ACHN (cell line): ENCODE data around the gene PDE6A.

Experiments used
- DNase-seq: peaks from one replicate; pipeline ENCODE4 v3.0.0-alpha.2; 2015
- in situ Hi-C: cut with HindIII; loops from 2 replicates; pipeline ENCODE4 v1.10.0; 2017; ENCODE audit warnings: low sequenced_read_pairs, low pct_ligation_motif_present, low pct_unique_long_range_greater_than_20kb

Gene PDE6A

DNA sequence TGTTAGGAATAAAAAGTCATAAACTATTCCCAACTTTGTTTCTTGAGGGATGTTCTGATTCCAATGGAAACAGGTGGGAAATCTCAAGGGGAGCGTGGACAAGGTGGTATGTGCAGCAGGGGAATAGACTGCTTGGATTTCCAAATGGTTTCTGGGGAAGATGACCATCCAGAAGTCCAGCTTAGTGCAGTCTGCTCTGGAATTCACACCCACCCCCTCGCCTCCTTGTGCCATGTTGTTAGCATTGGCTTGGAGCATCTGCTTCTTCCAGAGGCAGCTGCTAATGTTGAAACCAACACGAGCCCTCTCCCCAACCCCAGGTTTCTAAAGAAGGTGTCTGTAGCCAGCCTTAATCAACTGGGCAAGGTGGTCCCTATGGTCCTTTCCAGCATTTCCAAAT is 90.9 kb downstream of the PDE6A start:
- in situ Hi-C loops, result no loop called here
- DNase-seq, result no peak

DNA sequence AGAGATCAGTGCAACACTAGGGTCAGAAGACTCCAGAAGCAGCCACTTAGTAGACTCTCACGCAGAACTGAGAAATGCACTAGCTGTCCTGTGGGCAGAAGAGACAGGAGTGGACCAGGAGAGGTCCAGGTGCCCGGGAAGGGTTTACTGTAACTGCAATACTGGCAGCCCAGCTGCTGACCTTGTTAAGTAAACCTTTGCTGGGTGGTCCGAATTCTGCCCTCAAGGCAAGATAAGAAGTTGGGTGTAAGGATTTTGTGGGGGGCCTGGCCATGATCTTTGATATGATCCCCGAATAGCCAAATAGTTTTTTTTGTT is 91.3 kb downstream of the PDE6A start:
- no peak for DNase-seq
- in situ Hi-C loops, result no loop called here

DNA sequence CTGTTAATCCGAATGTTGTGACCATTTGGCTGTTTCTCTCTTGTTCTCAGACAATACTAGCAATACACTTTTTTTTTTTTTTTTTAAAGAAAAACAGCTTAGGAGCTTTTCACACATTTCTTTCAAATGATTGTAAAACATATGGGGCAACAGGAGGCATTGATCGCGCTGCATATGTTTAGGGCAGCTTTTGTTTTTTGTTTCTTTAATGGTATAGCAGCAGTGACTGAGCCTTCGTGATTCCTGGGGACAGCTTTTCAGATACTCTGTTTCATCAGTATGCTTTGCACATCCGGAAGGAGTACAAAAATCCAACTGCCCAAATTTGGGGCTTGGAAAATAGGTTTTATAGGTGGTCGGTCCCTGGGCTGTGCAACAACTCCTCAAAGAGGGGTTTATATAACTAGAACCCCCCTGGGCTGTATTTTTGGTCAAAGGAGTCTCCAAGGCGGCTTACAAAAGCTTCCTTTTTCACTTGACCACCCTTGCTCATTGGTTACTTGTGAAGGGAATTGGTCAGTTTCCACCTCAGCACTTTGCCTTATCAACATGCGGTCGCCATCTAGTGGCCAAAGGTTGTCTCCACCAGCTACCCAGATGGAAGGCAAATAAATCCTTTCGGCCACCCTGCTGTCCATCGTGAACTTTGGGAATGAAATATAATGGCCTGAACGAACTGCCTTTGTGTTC is 91.8 kb downstream of the PDE6A start:
- in situ Hi-C loops, result no loop called here
- DNase-seq, result peak; percentile 61

DNA sequence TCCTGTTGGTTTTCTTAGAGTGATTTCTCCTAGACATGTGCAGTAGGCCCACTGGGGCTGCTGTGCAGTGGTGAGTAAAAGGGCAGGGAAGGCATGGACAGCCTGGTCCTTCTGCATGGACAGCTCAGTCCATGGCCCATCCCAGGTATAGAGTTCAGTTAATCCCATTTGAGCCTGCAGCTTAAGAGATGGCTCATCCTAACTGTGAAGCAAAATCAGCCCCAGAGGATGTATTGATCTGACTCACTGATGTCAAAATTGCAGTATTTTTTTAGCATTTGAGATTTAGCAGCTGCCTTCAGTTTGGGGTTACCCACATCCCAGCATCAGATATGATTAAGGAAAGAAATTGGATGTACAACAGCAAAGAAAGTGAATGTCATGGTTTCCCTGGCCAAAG is 93.4 kb downstream of the PDE6A start:
- in situ Hi-C loops, result no loop called here

DNA sequence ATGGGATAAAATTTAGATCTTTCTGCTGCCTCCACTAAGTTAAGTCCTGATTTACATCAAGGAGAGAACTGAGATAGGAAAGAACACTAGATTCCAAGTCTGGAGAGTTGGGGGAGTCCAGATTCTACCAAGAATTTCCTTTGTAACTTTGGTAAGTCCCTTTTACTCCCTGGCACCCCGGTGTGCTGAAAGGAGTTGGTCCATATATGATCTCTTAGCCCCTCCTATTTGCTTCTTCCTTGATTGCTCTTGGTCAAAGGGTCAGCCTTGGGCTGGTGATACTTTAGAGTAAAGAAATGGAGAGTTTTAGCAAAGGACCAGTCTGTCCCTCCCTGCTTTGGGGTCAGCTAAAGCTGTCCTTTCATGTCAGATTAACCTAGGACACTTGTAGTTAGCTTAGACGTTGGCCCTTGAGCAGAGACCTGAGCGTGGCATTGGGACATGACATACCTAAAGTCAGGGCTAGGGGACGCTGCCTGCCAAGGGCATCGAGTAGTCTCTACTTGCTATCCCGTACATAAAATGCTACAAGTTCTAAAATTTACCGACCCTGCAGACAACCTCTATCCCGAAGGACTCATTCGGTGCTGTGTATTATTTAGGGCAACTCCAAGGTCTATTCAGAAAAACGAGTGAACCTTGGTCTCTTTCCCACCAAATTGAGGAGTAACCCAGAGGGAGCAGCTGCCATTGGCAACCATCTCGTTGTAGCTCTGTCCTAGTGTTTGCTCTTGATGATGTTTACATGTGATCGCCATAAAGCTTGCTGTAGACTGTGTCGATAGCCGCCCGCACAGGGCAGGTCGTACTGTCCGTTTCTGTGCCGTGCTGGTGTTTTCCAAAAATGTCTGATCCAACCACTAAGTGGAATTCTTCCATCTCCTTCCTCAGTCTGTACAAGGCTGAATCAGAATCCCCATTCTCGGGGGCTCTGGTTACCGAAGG is 94.4 kb downstream of the PDE6A start:
- no peak for DNase-seq
- in situ Hi-C loops, result loop anchor here (25.0 kb wide), 2 partner anchors 137 to 213 kb away; no protein-coding TSS in a partner anchor

More for the DNA sequence above, 93.4 kb downstream of the PDE6A start:
- DNase-seq, result no peak

DNA sequence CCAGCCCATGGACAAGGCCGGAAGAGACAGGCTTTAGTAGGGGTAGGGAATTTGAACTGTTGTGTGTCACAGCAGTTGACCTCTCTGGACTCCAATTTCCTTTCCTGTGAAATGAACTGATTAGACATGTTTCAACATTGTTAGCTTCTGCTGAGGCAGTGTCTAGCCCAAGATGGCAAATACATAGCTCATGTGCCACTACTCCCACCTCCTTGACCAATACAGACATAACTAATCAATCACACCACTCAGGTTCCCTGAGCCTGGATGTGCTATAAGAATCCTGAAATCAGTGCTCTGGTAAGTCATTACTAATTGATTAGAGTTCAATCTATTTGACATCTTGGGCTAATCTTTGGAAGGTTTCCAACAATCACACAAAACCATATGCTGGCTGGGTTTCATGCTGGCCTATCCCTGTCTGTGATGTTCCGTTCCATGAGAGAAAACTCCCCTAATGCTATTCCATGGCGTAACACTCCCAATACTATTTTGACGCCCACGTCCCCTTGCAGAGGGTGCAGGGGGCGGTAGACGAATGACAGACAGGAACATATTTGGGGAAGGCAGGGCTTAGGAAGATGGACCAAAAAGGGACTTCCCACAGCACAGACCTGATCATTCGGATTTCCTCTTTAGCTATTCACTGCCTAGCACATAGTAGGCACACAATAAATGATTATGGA is 95.2 kb downstream of the PDE6A start:
- no peak for DNase-seq
- in situ Hi-C loops, result loop anchor here (25.0 kb wide), 2 partner anchors 138 to 212 kb away; no protein-coding TSS in a partner anchor

DNA sequence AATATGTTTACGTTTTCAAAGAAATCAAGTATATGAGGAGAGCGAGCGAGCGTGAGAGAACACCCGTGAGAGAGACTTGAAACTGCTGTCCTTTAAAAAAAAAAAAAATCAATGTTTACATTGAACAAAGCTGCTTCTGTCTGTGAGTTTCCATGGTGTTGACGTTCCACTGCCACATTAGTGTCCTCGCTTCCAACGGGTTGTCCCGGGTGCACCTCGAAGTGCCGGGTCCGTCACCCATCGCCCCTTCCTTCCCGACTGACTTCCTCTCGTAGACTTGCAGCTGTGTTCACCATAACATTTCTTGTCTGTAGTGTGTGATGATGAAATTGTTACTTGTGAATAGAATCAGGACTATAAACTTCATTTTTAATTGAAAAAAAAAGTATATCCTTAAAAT is 97.0 kb downstream of the PDE6A start:
- in situ Hi-C loops, result loop anchor here (25.0 kb wide), 2 partner anchors 140 to 210 kb away; no protein-coding TSS in a partner anchor
- DNase-seq, result no peak

DNA sequence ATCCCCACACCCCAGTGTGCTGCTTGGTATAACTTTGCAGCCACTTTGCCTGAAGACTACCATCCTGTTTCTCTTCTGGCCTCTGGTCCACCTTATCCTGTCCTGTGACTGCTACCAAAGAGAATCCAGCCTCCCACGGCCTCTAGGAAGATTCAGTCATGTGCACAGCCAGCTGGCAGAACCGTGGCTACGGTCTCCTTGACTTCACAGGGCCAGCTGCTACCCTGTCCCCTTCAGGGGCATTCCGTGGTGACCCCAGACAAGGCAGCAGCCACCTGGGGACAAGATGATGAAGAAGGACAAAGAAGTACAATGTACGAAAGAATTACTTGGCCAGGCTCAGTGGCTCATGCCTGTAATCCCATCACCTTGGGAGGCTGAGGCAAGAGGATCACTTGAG is 98.6 kb downstream of the PDE6A start:
- in situ Hi-C loops, result loop anchor here (25.0 kb wide), 2 partner anchors 141 to 209 kb away; no protein-coding TSS in a partner anchor
- no peak for DNase-seq

DNA sequence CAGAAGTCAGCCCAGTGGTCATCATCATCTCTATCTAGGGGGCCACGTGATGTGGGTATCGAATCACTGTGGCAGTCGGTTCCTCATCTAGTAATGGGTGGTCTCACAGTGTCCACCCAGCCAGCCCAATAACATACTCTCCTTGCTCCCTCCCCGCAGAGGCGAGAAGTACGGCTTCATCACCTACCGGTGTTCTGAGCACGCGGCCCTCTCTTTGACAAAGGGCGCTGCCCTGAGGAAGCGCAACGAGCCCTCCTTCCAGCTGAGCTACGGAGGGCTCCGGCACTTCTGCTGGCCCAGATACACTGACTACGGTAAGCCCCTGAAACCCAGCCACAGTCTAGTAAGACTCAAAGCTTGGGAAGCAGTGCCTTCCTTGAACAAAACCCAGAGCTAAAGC is 99.0 kb downstream of the PDE6A start:
- in situ Hi-C loops, result loop anchor here (25.0 kb wide), 2 partner anchors 142 to 208 kb away; no protein-coding TSS in a partner anchor
- no peak for DNase-seq

DNA sequence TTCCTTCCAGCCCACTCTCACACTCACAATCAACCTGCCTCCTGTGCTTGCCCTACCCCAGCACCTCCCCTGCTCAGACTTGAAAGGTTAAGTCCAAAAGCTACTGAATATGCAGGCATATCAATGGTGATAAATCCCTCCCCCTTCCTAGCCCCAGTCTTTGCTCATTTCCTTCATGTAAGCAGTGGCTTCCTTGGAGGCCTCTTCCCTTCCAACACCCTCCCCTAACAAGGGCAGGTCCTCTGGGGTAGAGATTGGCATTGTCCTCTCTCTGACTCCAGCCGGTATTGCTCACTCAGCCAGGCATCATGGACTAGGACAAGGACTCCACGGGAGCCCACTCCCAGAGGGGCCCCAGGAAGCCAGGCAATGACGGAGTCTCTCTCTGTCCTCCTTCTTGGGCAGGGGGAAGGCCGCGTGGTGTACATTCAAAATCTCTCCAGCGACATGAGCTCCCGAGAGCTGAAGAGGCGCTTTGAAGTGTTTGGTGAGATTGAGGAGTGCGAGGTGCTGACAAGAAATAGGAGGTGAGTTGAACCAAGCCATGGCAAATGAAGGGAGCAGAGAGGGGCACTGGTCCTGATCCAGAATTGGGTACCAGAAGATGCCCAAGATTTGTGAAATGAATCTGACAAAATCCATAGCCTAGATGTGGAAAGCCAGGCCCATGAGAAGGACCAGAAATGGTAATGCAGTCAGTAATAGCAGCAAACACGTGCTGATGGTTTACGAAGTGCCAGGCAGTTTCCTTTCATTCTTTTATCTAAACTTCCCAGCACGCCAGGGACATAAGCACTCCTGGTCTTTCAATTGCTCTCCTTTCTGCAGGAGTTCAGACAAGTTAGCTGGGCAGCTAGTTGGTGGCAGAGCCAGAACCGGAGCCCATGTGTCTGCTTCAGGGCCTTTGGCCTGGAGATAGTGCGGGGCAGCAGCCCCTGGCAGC is 102.5 kb downstream of the PDE6A start:
- DNase-seq, result no peak
- in situ Hi-C loops, result loop anchor here (25.0 kb wide), 2 partner anchors 145 to 205 kb away; no protein-coding TSS in a partner anchor

DNA sequence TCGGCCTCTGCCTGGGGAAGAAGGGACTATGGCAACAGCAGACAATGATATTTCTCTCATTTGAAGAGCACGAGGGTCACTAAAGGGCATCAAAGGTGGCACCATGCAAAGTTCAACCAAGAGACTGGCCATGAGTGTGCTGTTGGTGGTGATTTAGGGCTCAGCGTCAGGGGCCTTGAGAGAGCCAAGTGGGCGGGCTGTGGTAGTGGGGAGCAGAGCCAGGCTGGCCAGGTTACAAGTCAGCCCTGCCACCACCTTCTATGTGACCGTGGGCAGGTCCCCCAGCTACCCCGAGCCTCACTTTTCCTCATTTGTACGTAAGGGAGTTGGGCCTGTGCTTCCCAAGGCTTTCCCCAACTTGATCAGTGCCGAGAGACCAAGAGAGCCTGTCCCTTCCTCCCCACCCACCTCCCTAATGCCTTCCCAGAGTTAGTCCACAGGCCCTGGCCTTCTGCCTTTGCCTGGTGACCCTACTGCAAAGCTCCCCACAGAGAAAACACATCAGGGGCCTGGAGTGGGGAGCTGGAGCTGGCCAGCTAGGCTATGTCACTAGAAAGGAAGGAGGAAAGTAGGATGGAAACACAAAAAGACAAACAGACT is 104.3 kb downstream of the PDE6A start:
- in situ Hi-C loops, result loop anchor here (25.0 kb wide), 2 partner anchors 147 to 203 kb away; no protein-coding TSS in a partner anchor
- DNase-seq, result no peak

DNA sequence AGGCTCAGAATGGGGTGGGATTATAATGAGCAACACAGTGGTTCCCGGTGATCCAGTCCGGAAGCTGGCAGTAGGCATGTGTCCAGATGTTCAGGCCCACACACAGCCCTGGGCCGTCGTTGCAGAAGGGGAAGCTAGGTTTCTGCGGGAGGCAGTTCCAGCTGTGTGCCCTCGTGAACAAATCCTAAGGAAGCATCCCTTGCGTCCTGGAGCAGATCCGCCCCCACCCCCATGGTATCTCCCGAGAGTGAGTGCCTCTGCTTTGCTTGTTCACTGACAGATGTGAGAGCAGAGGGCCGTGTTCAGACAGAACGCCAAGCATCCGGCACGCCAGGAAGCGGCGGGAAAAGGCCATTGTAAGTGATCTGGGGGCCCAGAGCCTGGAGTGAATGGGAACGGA is 104.8 kb downstream of the PDE6A start:
- no peak for DNase-seq
- in situ Hi-C loops, result loop anchor here (25.0 kb wide), 2 partner anchors 148 to 202 kb away; no protein-coding TSS in a partner anchor

DNA sequence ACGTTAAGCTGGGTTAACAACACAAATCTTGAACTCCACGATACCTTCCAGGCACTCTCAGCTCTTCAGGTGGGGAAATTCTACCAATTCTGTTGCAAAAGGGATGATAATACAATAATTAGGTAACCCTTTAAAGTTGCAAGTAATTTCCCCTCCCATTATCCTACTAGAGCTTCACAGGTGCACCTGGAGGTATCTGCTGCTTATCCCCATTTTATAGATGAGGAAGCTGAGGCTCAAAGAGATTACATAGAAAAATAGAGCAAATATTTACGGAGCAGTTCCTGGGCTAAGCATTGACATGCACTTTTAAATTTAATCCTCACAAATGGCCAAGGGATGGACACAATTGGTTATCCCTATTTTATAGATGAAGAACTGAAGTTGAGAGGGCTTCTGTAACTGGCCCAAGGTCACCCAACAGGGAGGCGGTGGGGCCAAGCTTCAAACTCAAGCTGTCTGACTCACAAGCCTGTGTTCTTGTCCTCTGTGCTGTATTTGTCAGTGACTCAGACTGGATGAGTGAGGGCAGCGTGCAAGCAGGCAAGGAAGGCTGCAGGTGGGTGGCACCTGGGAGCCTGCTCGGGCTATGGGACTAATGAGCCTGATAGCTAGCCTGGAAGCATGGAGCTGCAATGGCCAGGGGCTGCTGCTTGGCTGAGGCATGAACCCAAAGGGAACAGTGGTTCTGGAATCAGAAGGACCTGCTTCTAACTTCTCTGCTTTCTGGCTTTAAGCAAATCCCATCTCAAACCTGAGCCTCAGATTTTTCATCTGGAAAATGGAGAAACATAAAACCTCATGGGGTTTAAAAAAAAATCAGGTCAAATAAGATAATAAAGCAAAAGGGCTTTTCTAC is 105.5 kb downstream of the PDE6A start:
- DNase-seq, result peak; percentile 70
- in situ Hi-C loops, result loop anchor here (25.0 kb wide), 2 partner anchors 148 to 202 kb away; no protein-coding TSS in a partner anchor

DNA sequence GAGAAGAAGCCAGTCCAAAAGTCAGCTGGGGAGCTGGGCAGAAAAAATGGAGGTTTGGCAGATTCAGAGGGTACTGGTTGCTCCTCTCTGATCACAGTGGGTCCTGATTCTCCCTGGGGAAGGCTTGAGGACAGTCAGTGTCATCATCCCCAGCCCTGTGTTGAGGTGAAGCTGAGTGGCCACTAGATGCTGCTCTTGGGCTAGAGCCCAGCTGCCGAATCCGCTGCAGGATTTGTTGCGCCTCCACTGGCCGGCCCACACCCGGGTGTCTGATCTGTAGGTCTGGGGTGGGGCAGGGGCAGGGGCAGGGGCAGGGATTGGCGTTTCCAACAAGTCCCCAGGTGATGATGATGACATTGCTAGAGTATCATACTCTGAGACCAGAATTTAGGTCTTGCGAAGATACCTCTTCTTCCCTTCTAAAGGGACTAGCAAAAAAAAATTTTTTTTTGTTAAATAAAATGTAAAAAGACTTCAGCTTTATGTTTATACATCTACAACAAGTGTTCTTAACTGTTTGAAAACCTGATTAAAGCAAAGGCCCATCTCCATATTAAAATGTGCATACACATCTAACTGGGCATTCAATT is 106.8 kb downstream of the PDE6A start:
- in situ Hi-C loops, result loop anchor here (25.0 kb wide), 2 partner anchors 150 to 200 kb away; no protein-coding TSS in a partner anchor
- peak; percentile 72 for DNase-seq

DNA sequence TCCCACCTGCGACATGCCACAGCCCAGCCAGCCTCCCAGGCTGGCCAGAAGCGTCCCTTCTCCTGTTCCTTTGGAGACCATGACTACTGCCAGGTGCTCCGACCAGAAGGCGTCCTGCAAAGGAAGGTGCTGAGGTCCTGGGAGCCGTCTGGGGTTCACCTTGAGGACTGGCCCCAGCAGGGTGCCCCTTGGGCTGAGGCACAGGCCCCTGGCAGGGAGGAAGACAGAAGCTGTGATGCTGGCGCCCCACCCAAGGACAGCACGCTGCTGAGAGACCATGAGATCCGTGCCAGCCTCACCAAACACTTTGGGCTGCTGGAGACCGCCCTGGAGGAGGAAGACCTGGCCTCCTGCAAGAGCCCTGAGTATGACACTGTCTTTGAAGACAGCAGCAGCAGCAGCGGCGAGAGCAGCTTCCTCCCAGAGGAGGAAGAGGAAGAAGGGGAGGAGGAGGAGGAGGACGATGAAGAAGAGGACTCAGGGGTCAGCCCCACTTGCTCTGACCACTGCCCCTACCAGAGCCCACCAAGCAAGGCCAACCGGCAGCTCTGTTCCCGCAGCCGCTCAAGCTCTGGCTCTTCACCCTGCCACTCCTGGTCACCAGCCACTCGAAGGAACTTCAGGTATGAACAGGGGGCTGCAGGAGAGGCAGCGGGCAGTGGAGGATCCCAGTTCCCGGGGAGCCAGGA is 108.0 kb downstream of the PDE6A start:
- no peak for DNase-seq
- in situ Hi-C loops, result loop anchor here (25.0 kb wide), 2 partner anchors 151 to 199 kb away; no protein-coding TSS in a partner anchor
